HepG2 (cell line): ENCODE results near the gene DENND4C. TPM values are rescaled to one million over a fixed set of nuclear protein-coding genes. Genes with fewer than 3 reads are reported as not detected.

ENCODE experiments used
- ATAC-seq: fragments of 200-7000 bp; cut with Tn5 transposase; 3 replicates; pipeline ENCODE4 v1.9.1; 2020; ENCODE audit warnings: mild to moderate bottlenecking, moderate library complexity
- BruUV-seq: library from RNA; stranded (reverse); fragments of 400-500 nt; replicated peaks from 2 replicates; lab custom pipeline; 2021; lab: Mats Ljungman, UMichigan
- CTCF ChIA-PET: fragments of 300-600 bp; formaldehyde crosslinking; extraction: SDS; loops from one replicate; lab custom pipeline; 2021; ENCODE audit warnings: low total read pairs, inconsistent platforms, low intra/inter-chr PET ratio; lab: Yijun Ruan, JAX
- POLR2A ChIA-PET: fragments of 350-600 bp; sonication (Branson Sonifier 250); formaldehyde crosslinking; loops from one replicate; lab custom pipeline; 2020; ENCODE audit warnings: antibody characterized with exemption, inconsistent platforms; lab: Yijun Ruan, JAX
- DNase-seq: peaks from one replicate; pipeline ENCODE4 v3.0.0-alpha.2; 2015; ENCODE audit warnings: low spot score
- FAIRE-seq: peaks from 3 replicates; lab custom pipeline; 2011; peaks lifted over from hg19 to GRCh38; lab: Jason Lieb, UNC
- H2AFZ ChIP-seq: one replicate; pipeline ENCODE4 v1.6.1; 2011; ENCODE audit warnings: low read length, inconsistent platforms
- H3K27ac ChIP-seq: fragments of 300-600 bp; 3 replicates; pipeline ENCODE4 v1.8.0; 2011; ENCODE audit warnings: mixed run types, mild to moderate bottlenecking, mixed read lengths, low read length, inconsistent platforms; ENCODE audit not compliant: insufficient read depth; ENCODE audit errors: extremely low read length
- H3K27me3 ChIP-seq, 2 experiments: fragments of 200-600 bp in 1 of 2; 2 replicates in 1 of 2; 3 replicates in 1 of 2; pipeline versions ENCODE4 v1.6.0 to v1.8.0; 2011; ENCODE audit warnings: low read length in 2 of 2, mild to moderate bottlenecking in 2 of 2, moderate library complexity in 2 of 2, inconsistent platforms in 1 of 2; ENCODE audit not compliant: insufficient read depth in 2 of 2, control insufficient read depth in 1 of 2
- H3K36me3 ChIP-seq, 2 experiments: fragments of 200-600 bp in 1 of 2; replicated peaks in 1 of 2; 2 replicates in 1 of 2; 3 replicates in 1 of 2; pipeline versions ENCODE4 v1.5.1 to v1.8.0; 2011; ENCODE audit warnings: low read length in 2 of 2, inconsistent platforms in 1 of 2; ENCODE audit not compliant: insufficient read depth in 2 of 2, control insufficient read depth in 1 of 2
- H3K4me1 ChIP-seq: 2 replicates; pipeline ENCODE4 v1.5.1; 2012; ENCODE audit warnings: low read length, inconsistent platforms; ENCODE audit not compliant: insufficient read depth
- H3K4me2 ChIP-seq: 2 replicates; pipeline ENCODE4 v1.6.0; 2011; ENCODE audit warnings: low read depth, low read length, inconsistent platforms
- H3K4me3 ChIP-seq, 3 experiments: fragments of 200-600 bp in 1 of 3; sonication (generic), shearing (Covaris generic) in 1 of 3; replicated peaks in 1 of 3; 2 replicates each; pipeline ENCODE4 v1.5.1; 2011 to 2016; ENCODE audit warnings: low read length in 3 of 3, inconsistent platforms in 2 of 3, low read depth in 2 of 3, mild to moderate bottlenecking in 2 of 3, control low read depth in 1 of 3, mixed read lengths in 1 of 3; ENCODE audit not compliant: insufficient read depth in 1 of 3
- H3K79me2 ChIP-seq: one replicate; pipeline ENCODE4 v1.6.1; 2011; ENCODE audit warnings: low read length, inconsistent platforms; ENCODE audit not compliant: insufficient read depth
- H3K9ac ChIP-seq: 2 replicates; pipeline ENCODE4 v1.6.0; 2011; ENCODE audit warnings: mild to moderate bottlenecking, low read depth, low read length, inconsistent platforms; ENCODE audit not compliant: insufficient read depth
- H3K9me3 ChIP-seq: 2 replicates; pipeline ENCODE4 v1.5.1; 2012; ENCODE audit warnings: mild to moderate bottlenecking, low read length
- H4K20me1 ChIP-seq: 2 replicates; pipeline ENCODE4 v1.6.0; 2011; ENCODE audit warnings: inconsistent platforms, mild to moderate bottlenecking, low read length, moderate library complexity; ENCODE audit not compliant: insufficient read depth
- AKNA ChIP-seq: sonication (generic); formaldehyde crosslinking; IDR thresholded peaks from 2 replicates; pipeline ENCODE4 v1.4.0; 2020; ENCODE audit warnings: missing genetic modification reagents, borderline replicate concordance
- BCL6 ChIP-seq: IDR thresholded peaks from 2 replicates; pipeline ENCODE4 v1.6.1; 2016; ENCODE audit warnings: missing genetic modification reagents, missing compliant biosample characterization
- GATAD1 ChIP-seq: IDR thresholded peaks from 2 replicates; pipeline ENCODE4 v1.6.1; 2016; ENCODE audit warnings: missing genetic modification reagents, missing compliant biosample characterization
- GTF3A ChIP-seq: sonication (generic); formaldehyde crosslinking; conservative IDR thresholded peaks from 2 replicates; pipeline ENCODE4 v1.4.0; 2020; ENCODE audit warnings: mild to moderate bottlenecking, missing genetic modification reagents
- HMG20A ChIP-seq: IDR thresholded peaks from 2 replicates; pipeline ENCODE4 v1.6.1; 2016; ENCODE audit warnings: borderline replicate concordance
- HOXA7 ChIP-seq: sonication (generic); formaldehyde crosslinking; IDR thresholded peaks from 2 replicates; pipeline ENCODE4 v1.8.1; 2022; ENCODE audit warnings: mild to moderate bottlenecking, missing genetic modification reagents, moderate library complexity
- JUNB ChIP-seq: sonication (generic); formaldehyde crosslinking; IDR thresholded peaks from 2 replicates; pipeline ENCODE4 v1.8.0; 2022; ENCODE audit warnings: missing genetic modification reagents, mild to moderate bottlenecking, borderline replicate concordance
- SMAD1 ChIP-seq: sonication (generic); formaldehyde crosslinking; IDR thresholded peaks from 2 replicates; pipeline ENCODE4 v1.4.0; 2020; ENCODE audit warnings: missing genetic modification reagents, low read depth, mild to moderate bottlenecking, borderline replicate concordance
- TAF15 ChIP-seq: fragments of 200-400 bp; formaldehyde crosslinking; IDR thresholded peaks from one replicate; pipeline ENCODE4 v1.6.1; 2018; ENCODE audit warnings: mild to moderate bottlenecking, low read depth, low read length; ENCODE audit not compliant: poor library complexity, severe bottlenecking
- TEAD3 ChIP-seq: optimal IDR thresholded peaks from 2 replicates; pipeline ENCODE3; 2016; ENCODE audit warnings: borderline replicate concordance
- WGBS: methylation state at CpG from one replicate; pipeline ENCODE4 v1.1.6; 2017; ENCODE audit warnings: low lambda C conversion rate; 5-methylcytosine and 5-hydroxymethylcytosine counted together
- in situ Hi-C: cut with HindIII; loops from 2 replicates; pipeline ENCODE4 v1.10.0; 2017; ENCODE audit warnings: low pct_unique_long_range_greater_than_20kb; ENCODE audit not compliant: extremely low pct_ligation_motif_present
- intact Hi-C: fragments of 100-400 bp; cut with micrococcal nuclease; formaldehyde crosslinking; loops from one replicate; pipeline ENCODE4 v1.10.0; 2022; ENCODE audit not compliant: unreplicated experiment
- polyA plus RNA-seq, 8 experiments: library from polyadenylated mRNA; depleted of rRNA in 3 of 8; stranded (reverse) in 7 of 8; unstranded in 1 of 8; fragments of >200 nt; fragmentation: Illumina TruSeq in 4 of 8; extraction: Trizol in 4 of 8; gene quantifications; 2 replicates each; pipeline versions ENCODE4 v1.2.1 to v1.2.3, GENCODE V29; 2011 to 2016; ENCODE audit warnings: low read depth in 4 of 8, missing spikeins in 1 of 8, mixed read lengths in 1 of 8; ENCODE audit not compliant: insufficient read depth in 1 of 8
- total RNA-seq, 5 experiments: library from RNA; depleted of rRNA; stranded (reverse); fragments of >200 nt; fragmentation: Illumina TruSeq; extraction: Trizol; gene quantifications; 2 replicates each; pipeline ENCODE4 v1.2.3, GENCODE V29; 2016; ENCODE audit warnings: low read depth in 1 of 5

Gene DENND4C
- total and polyA plus RNA-seq, 2 of the 13 experiments (the other 11 are each of a cell fraction or from before 2014, with no cell fraction given) = 19.1 to 27.2 TPM

- Histone ChIP-seq H3K9ac (no peak overlapping the region), H3K4me1 (0 out of 2 replicates have a peak, but pooled peaks cover 8% of the 10 kb centered on the region), H2AFZ (no peak overlapping the region), H3K79me2 (peaks cover 61% of the 10 kb centered on the region), H3K36me3 (peaks cover 0 to 1% of the 10 kb centered on the region in 2 experiments; a peak in 1 of 5 replicates), H3K4me2 (no peak overlapping the region), H4K20me1 (peaks cover 12% of the 10 kb centered on the region), H3K27ac (no peak overlapping the region), H3K27me3 (no peaks in the 10 kb centered on the region), H3K4me3 (no peak overlapping the region), H3K9me3 (peaks cover 10% of the 10 kb centered on the region)
- ATAC-seq (no peak), FAIRE-seq (no peak), DNase-seq (no peak)
- intact Hi-C loops (loop anchor here (2.0 kb wide), 1 partner anchor 15 kb away; no protein-coding TSS in a partner anchor), in situ Hi-C loops (no loop called here)
- TF ChIP-seq SMAD1 (CRISPR knock-in tag) (no peak), AKNA (CRISPR knock-in tag) (no peak), BCL6 (no peak), HOXA7 (CRISPR knock-in tag) (no peak), TEAD3 (no peak), HMG20A (CRISPR knock-in tag) (no peak), GATAD1 (no peak), GTF3A (CRISPR knock-in tag) (no peak), TAF15 (no peak), JUNB (CRISPR knock-in tag) (no peak)
- 100% methylated on average over 1 of the region's 1 CpG for WGBS
- BruUV-seq = no TSS peak
- POLR2A ChIA-PET = no interaction called here
- CTCF ChIA-PET = no interaction called here
Observed at GRCh38 chr9:19269582-19269981, 39.1 kb downstream of the DENND4C start.
